Activated naive CD8-positive, alpha-beta T cell treated with anti-CD3 and anti-CD28 coated beads, Interleukin-2, amount 50 U/mL, for 24 hours (primary cell): Measurements from ENCODE around the gene TNFAIP1.
"Not testable (repeated sequence)": the region's sequence is repeated elsewhere in the genome, so short reads cannot be mapped to it uniquely, and the experiment has no call there.

Experiments
- ATAC-seq: fragments of 150-1000 bp; cut with Tn5 transposase; one replicate; pipeline ENCODE4 v1.10.0; 2021
- DNase-seq: peaks from one replicate; pipeline ENCODE4 v3.0.0; 2021
- H3K27ac Mint-ChIP-seq: one replicate; pipeline ENCODE4 v1.8.0; 2021; ENCODE audit warnings: mild to moderate bottlenecking, mixed read lengths
- H3K27me3 Mint-ChIP-seq: one replicate; pipeline ENCODE4 v1.8.0; 2021; ENCODE audit warnings: mixed read lengths
- H3K36me3 Mint-ChIP-seq: one replicate; pipeline ENCODE4 v1.8.0; 2021; ENCODE audit warnings: low read depth, mixed read lengths
- H3K4me1 Mint-ChIP-seq: one replicate; pipeline ENCODE4 v1.8.0; 2021; ENCODE audit warnings: mixed read lengths
- H3K4me3 Mint-ChIP-seq: one replicate; pipeline ENCODE4 v1.8.0; 2021; ENCODE audit warnings: mild to moderate bottlenecking, moderate library complexity, mixed read lengths
- H3K9me3 Mint-ChIP-seq: one replicate; pipeline ENCODE4 v1.8.0; 2021; ENCODE audit warnings: mixed read lengths

TNFAIP1 gene

GRCh38 chr17:28333083-28333746, 2.3 kb upstream of the TNFAIP1 start:
- Mint-ChIP-seq H3K36me3 (peaks cover 7% of the 10 kb centered on the region), H3K4me3 (no peak overlapping the region), H3K9me3 (no peaks in the 10 kb centered on the region), H3K27me3 (no peaks in the 10 kb centered on the region), H3K27ac (no peak overlapping the region), H3K4me1 (peaks cover 35% of the 10 kb centered on the region)
- DNase-seq (no peak), ATAC-seq (no peak)

GRCh38 chr17:28334171-28334570, 1.4 kb upstream of the TNFAIP1 start:
- DNase-seq (no peak), ATAC-seq (no peak)
- peaks cover 35% of the 10 kb centered on the region for H3K4me1 Mint-ChIP-seq
- H3K9me3 Mint-ChIP-seq, result no peaks in the 10 kb centered on the region
- H3K4me3 Mint-ChIP-seq, result peak overlapping the region; percentile 92
- H3K27ac Mint-ChIP-seq, result peak overlapping the region; percentile 78
- peaks cover 3% of the 10 kb centered on the region for H3K36me3 Mint-ChIP-seq
- no peaks in the 10 kb centered on the region for H3K27me3 Mint-ChIP-seq

GRCh38 chr17:28334666-28335200, 828 bp upstream of the TNFAIP1 start:
- H3K4me1 Mint-ChIP-seq, result peaks cover 35% of the 10 kb centered on the region
- peak overlapping the region; percentile 92 for H3K4me3 Mint-ChIP-seq
- H3K36me3 Mint-ChIP-seq, result peaks cover 3% of the 10 kb centered on the region
- no peak for ATAC-seq
- DNase-seq, result no peak
- no peaks in the 10 kb centered on the region for H3K27me3 Mint-ChIP-seq
- no peaks in the 10 kb centered on the region for H3K9me3 Mint-ChIP-seq
- peak overlapping the region; percentile 78 for H3K27ac Mint-ChIP-seq

- peaks cover 7% of the 10 kb centered on the region for H3K36me3 Mint-ChIP-seq
- peak overlapping the region; percentile 92 for H3K4me3 Mint-ChIP-seq
- DNase-seq (peak; percentile 45), ATAC-seq (no peak)
- peaks cover 35% of the 10 kb centered on the region for H3K4me1 Mint-ChIP-seq
- peak overlapping the region; percentile 78 for H3K27ac Mint-ChIP-seq
- no peaks in the 10 kb centered on the region for H3K27me3 Mint-ChIP-seq
- H3K9me3 Mint-ChIP-seq, result no peaks in the 10 kb centered on the region
Measured at GRCh38 chr17:28335959-28336871, 654 bp downstream of the TNFAIP1 start.

DNA sequence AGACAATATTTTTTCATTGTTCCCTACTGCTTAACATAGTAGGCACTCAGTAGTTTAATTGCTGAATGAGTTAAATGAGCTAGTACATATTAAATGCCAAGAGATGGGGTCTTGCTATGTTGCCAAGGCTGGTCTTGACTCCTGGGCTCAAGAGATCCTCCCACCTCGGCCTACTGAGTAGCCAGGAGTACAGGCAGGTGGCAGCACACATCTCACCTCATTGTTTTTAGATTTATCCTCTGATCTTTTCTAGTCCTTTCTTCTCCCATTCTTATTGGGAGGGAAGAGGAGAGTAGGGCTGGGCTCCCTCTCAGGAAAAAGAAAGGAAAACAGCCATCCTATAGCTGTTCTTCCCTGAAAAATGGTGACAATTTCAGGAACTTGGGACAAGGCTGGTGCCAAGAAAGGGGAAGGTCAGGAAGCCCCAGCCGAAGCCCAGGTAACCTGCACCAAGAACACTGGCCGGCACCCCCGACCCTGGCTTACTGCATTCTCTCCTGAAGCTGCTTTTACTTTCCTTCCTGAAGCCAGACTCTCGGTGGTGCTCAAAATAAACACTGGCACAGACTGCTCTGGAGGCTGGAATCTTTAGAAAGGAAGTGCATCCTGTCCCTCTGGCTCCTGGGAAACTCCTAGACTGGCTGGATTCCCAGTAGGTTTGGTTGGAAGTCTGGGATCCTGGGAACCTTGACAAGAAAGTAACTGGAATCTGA, 2.7 kb downstream of the TNFAIP1 start:
- H3K27ac Mint-ChIP-seq, result no peak overlapping the region
- DNase-seq, result no peak

GRCh38 chr17:28338769-28339212, 3.2 kb downstream of the TNFAIP1 start:
- not testable (repeated sequence) for H3K27me3 Mint-ChIP-seq, DNase-seq, H3K9me3 Mint-ChIP-seq, H3K27ac Mint-ChIP-seq, ATAC-seq, H3K4me3 Mint-ChIP-seq
- Mint-ChIP-seq H3K4me1 (peaks cover 31% of the 10 kb centered on the region), H3K36me3 (peaks cover 10% of the 10 kb centered on the region)

More for the DNA sequence above, 2.7 kb downstream of the TNFAIP1 start:
- Mint-ChIP-seq H3K4me3 (no peak overlapping the region), H3K4me1 (peaks cover 35% of the 10 kb centered on the region), H3K9me3 (no peaks in the 10 kb centered on the region), H3K36me3 (peaks cover 8% of the 10 kb centered on the region), H3K27me3 (no peaks in the 10 kb centered on the region)
- no peak for ATAC-seq

- Mint-ChIP-seq H3K36me3 (peaks cover 15% of the 10 kb centered on the region), H3K27ac (no peak overlapping the region)
- ATAC-seq, result no peak
Measured at GRCh38 chr17:28339431-28339830, 3.9 kb downstream of the TNFAIP1 start.

GRCh38 chr17:28340374-28340773, 4.8 kb downstream of the TNFAIP1 start:
- Mint-ChIP-seq H3K36me3 (peaks cover 15% of the 10 kb centered on the region), H3K27me3 (no peaks in the 10 kb centered on the region), H3K27ac (no peak overlapping the region), H3K4me3 (no peak overlapping the region), H3K9me3 (no peaks in the 10 kb centered on the region), H3K4me1 (peaks cover 20% of the 10 kb centered on the region)
- no peak for DNase-seq
- ATAC-seq, result no peak

More at GRCh38 chr17:28339431-28339830, 3.9 kb downstream of the TNFAIP1 start:
- Mint-ChIP-seq H3K9me3 (no peaks in the 10 kb centered on the region), H3K27me3 (no peaks in the 10 kb centered on the region), H3K4me3 (no peak overlapping the region), H3K4me1 (peaks cover 25% of the 10 kb centered on the region)
- no peak for DNase-seq

GRCh38 chr17:28341516-28341915, 6.0 kb downstream of the TNFAIP1 start:
- no peak overlapping the region for H3K4me3 Mint-ChIP-seq
- peaks cover 21% of the 10 kb centered on the region for H3K36me3 Mint-ChIP-seq
- DNase-seq, result no peak
- no peaks in the 10 kb centered on the region for H3K27me3 Mint-ChIP-seq
- no peak for ATAC-seq
- H3K27ac Mint-ChIP-seq, result no peak overlapping the region
- no peaks in the 10 kb centered on the region for H3K9me3 Mint-ChIP-seq
- peaks cover 15% of the 10 kb centered on the region for H3K4me1 Mint-ChIP-seq

DNA sequence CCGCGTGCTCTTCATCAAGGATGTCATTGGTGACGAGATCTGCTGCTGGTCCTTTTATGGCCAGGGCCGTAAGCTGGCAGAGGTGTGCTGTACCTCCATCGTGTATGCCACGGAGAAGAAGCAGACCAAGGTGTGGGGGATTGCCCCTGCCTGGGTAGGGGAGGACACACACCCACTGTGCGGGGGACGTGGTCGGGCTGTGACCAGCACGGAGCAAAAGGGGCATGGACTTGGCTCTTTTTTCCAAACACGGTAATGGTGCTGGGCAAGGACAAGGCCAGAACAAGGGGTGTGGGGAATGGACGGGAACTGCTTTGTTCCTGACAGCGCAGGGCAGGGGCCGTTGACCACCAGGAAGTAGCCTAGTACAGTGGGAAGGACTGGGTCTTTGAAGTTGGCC, 6.8 kb downstream of the TNFAIP1 start:
- peaks cover 7% of the 10 kb centered on the region for H3K4me1 Mint-ChIP-seq
- DNase-seq, result no peak
- H3K27me3 Mint-ChIP-seq, result no peaks in the 10 kb centered on the region
- no peak overlapping the region for H3K27ac Mint-ChIP-seq
- peaks cover 22% of the 10 kb centered on the region for H3K36me3 Mint-ChIP-seq
- H3K4me3 Mint-ChIP-seq, result no peak overlapping the region
- no peaks in the 10 kb centered on the region for H3K9me3 Mint-ChIP-seq
- ATAC-seq, result no peak

DNA sequence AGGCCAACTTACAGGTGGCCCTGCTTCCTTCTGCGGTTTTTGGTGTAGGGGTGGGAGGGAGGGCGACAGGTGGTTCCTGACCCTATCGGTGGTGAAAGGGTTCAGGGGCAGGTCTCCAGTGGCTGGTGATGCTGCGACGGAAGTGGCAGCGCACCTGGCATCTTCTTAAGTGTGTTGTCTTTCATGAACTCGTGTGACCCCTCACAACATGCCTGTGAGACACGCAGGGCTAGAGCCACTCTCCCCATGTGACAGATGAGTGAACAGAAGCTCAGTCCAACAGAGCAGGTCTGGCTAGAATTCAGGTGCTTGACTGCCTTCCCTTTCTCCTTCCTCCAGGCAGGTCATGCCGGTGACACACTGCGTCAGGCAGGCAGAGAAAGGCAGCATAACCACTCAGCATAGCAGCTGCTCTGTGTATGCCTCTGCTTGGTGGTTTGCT, 8.0 kb downstream of the TNFAIP1 start:
- H3K27ac Mint-ChIP-seq, result no peak overlapping the region
- no peak overlapping the region for H3K4me3 Mint-ChIP-seq
- no peaks in the 10 kb centered on the region for H3K4me1 Mint-ChIP-seq
- H3K9me3 Mint-ChIP-seq, result no peaks in the 10 kb centered on the region
- no peaks in the 10 kb centered on the region for H3K27me3 Mint-ChIP-seq
- no peak for DNase-seq
- no peak for ATAC-seq
- peaks cover 31% of the 10 kb centered on the region for H3K36me3 Mint-ChIP-seq

GRCh38 chr17:28344011-28344410, 8.4 kb downstream of the TNFAIP1 start:
- no peak for DNase-seq
- peak; percentile 6 for ATAC-seq
- Mint-ChIP-seq H3K9me3 (no peaks in the 10 kb centered on the region), H3K4me1 (no peaks in the 10 kb centered on the region), H3K27me3 (no peaks in the 10 kb centered on the region), H3K36me3 (peaks cover 35% of the 10 kb centered on the region), H3K4me3 (no peak overlapping the region), H3K27ac (no peak overlapping the region)

GRCh38 chr17:28344435-28344901, 8.9 kb downstream of the TNFAIP1 start:
- H3K27me3 Mint-ChIP-seq, result no peaks in the 10 kb centered on the region
- H3K36me3 Mint-ChIP-seq, result peaks cover 35% of the 10 kb centered on the region
- H3K4me1 Mint-ChIP-seq, result no peaks in the 10 kb centered on the region
- no peak for ATAC-seq
- H3K4me3 Mint-ChIP-seq, result no peak overlapping the region
- H3K27ac Mint-ChIP-seq, result no peak overlapping the region
- H3K9me3 Mint-ChIP-seq, result no peaks in the 10 kb centered on the region
- no peak for DNase-seq
